ENCODE results near the gene MYLIP. TPM values are rescaled to one million over a fixed set of nuclear protein-coding genes. Genes with fewer than 3 reads are reported as not detected.

MYLIP gene
- total RNA-seq, 1 donor from 2014 or later, result 16.6 TPM

DNA sequence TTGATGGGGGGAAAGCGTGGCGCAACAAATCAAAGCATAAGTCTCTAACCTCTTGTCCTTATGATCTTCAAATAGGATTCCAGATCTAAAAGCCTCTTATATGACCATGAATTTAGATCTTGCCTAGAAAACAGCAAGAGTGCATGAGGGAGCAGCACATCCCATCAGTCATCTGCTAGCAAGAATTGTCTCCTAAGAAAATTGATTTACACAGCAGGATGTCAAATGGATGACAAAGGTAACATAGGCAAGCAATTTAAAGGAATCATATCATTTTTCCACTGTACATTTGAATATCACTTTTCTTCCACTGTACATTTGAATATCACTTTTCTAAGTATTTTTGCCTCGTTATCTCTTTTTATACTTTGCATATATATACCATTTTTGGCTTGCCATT lies 7.5 kb upstream of the MYLIP start:
- H3K36me3 Mint-ChIP-seq (ENCODE audit: low read depth), result no peaks in the 10 kb centered on the region
- H3K27me3 Mint-ChIP-seq (ENCODE audit: low read depth), result peaks cover 11% of the 10 kb centered on the region
- no peak overlapping the region for H3K4me3 Mint-ChIP-seq (ENCODE audit: unreplicated experiment)
- TF ChIP-seq CTCF (IDR thresholded peaks at IDR 0.05), result no peak
- H3K27ac Mint-ChIP-seq (ENCODE audit: unreplicated experiment), result no peak overlapping the region
- DNase-seq (ENCODE audit: low spot score), result no peak
- H3K9me3 Mint-ChIP-seq (ENCODE audit: low read depth), result no peaks in the 10 kb centered on the region
- H3K4me1 Mint-ChIP-seq (ENCODE audit: low read depth), result peaks cover 8% of the 10 kb centered on the region

- no peak overlapping the region for H3K27ac Mint-ChIP-seq (ENCODE audit: unreplicated experiment)
- H3K4me3 Mint-ChIP-seq (ENCODE audit: unreplicated experiment), result no peak overlapping the region
- H3K36me3 Mint-ChIP-seq (ENCODE audit: low read depth), result no peaks in the 10 kb centered on the region
- no peak for DNase-seq (ENCODE audit: low spot score)
- H3K4me1 Mint-ChIP-seq (ENCODE audit: low read depth), result peaks cover 10% of the 10 kb centered on the region
- H3K9me3 Mint-ChIP-seq (ENCODE audit: low read depth), result no peaks in the 10 kb centered on the region
- H3K27me3 Mint-ChIP-seq (ENCODE audit: low read depth), result peaks cover 11% of the 10 kb centered on the region
- no peak for TF ChIP-seq CTCF (IDR thresholded peaks at IDR 0.05)
Observed at GRCh38 chr6:16122197-16122596, 6.7 kb upstream of the MYLIP start.

GRCh38 chr6:16124198-16125180 lies 4.4 kb upstream of the MYLIP start:
- Mint-ChIP-seq H3K27me3 (ENCODE audit: low read depth) (peaks cover 11% of the 10 kb centered on the region), H3K4me1 (ENCODE audit: low read depth) (peaks cover 10% of the 10 kb centered on the region), H3K9me3 (ENCODE audit: low read depth) (no peaks in the 10 kb centered on the region), H3K27ac (ENCODE audit: unreplicated experiment) (no peak overlapping the region), H3K36me3 (ENCODE audit: low read depth) (no peaks in the 10 kb centered on the region), H3K4me3 (ENCODE audit: unreplicated experiment) (no peak overlapping the region)
- DNase-seq (ENCODE audit: low spot score), result no peak
- no peak for TF ChIP-seq CTCF (IDR thresholded peaks at IDR 0.05)

DNA sequence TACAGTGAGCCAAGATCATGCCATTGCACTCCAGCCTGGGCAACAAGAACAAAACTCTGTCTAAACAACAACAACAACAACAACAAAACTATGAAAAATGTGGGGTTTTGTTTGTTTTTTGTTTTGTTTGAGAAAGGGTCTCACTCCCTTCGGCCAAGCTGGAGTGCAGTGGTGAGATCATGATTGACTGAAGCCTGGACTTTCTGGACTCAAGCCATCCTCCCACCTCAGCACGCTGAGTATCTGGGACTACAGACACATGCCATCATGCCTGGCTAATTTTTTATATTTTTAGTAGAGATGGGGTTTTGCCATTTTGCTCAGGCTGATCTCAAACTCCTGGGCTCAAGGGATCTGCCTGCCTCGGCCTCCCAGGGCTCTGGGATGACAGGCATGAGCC lies 2.8 kb upstream of the MYLIP start:
- H3K36me3 Mint-ChIP-seq (ENCODE audit: low read depth), result no peaks in the 10 kb centered on the region
- peaks cover 9% of the 10 kb centered on the region for H3K27me3 Mint-ChIP-seq (ENCODE audit: low read depth)
- no peak overlapping the region for H3K27ac Mint-ChIP-seq (ENCODE audit: unreplicated experiment)
- H3K9me3 Mint-ChIP-seq (ENCODE audit: low read depth), result no peaks in the 10 kb centered on the region
- H3K4me3 Mint-ChIP-seq (ENCODE audit: unreplicated experiment), result no peak overlapping the region
- DNase-seq (ENCODE audit: low spot score), result no peak
- TF ChIP-seq CTCF (IDR thresholded peaks at IDR 0.05), result no peak
- peaks cover 24% of the 10 kb centered on the region for H3K4me1 Mint-ChIP-seq (ENCODE audit: low read depth)

GRCh38 chr6:16126861-16127260 lies 2.0 kb upstream of the MYLIP start:
- no peak for DNase-seq (ENCODE audit: low spot score)
- Mint-ChIP-seq H3K9me3 (ENCODE audit: low read depth) (no peaks in the 10 kb centered on the region), H3K4me3 (ENCODE audit: unreplicated experiment) (no peak overlapping the region)

More at GRCh38 chr6:16126861-16127260, 2.0 kb upstream of the MYLIP start:
- Mint-ChIP-seq H3K27ac (ENCODE audit: unreplicated experiment) (no peak overlapping the region), H3K27me3 (ENCODE audit: low read depth) (peaks cover 9% of the 10 kb centered on the region), H3K36me3 (ENCODE audit: low read depth) (no peaks in the 10 kb centered on the region), H3K4me1 (ENCODE audit: low read depth) (peaks cover 32% of the 10 kb centered on the region)
- TF ChIP-seq CTCF (IDR thresholded peaks at IDR 0.05), result no peak

All from chondrocyte (in vitro differentiated cells).